Body of pancreas (tissue), 4 donors: ENCODE data around the gene BCL2. TPM values are rescaled to one million over a fixed set of nuclear protein-coding genes. Genes with fewer than 3 reads are reported as not detected.
A peak's percentile ranks its signal among the peaks of the same experiment; 100 is the strongest.

ENCODE experiments used
- ATAC-seq: fragments of 150-250 bp; one replicate; pipeline ENCODE4 v1.9.1; 2016
- DNase-seq, 4 donors: peaks; one replicate each; pipeline ENCODE4 v3.0.0-alpha.2; 2019
- H3K27ac ChIP-seq, 4 donors: fragments of 200-600 bp; sonication (generic); 1 replicate in 3 of 4; 2 replicates in 1 of 4; pipeline versions ENCODE4 v1.5.1 to v1.6.1; 2016 to 2019; ENCODE audit warnings: mild to moderate bottlenecking in 1 of 4, mixed read lengths in 1 of 4, moderate library complexity in 1 of 4
- H3K27me3 ChIP-seq, 2 donors: fragments of 200-600 bp; sonication (generic); one replicate each; pipeline ENCODE4 v1.6.0; 2016; ENCODE audit warnings: mild to moderate bottlenecking in 1 of 2
- H3K36me3 ChIP-seq, 2 donors: fragments of 200-600 bp; sonication (generic); replicated peaks in 1 of 2; 2 replicates each; pipeline ENCODE4 v1.5.1; 2016; ENCODE audit warnings: low read depth in 2 of 2; ENCODE audit not compliant: insufficient read depth in 1 of 2
- H3K4me1 ChIP-seq: fragments of 200-600 bp; sonication (generic); one replicate; pipeline ENCODE4 v1.6.0; 2016
- H3K4me3 ChIP-seq, 2 donors: fragments of 200-600 bp; sonication (generic); 1 replicate in 1 of 2; 2 replicates in 1 of 2; pipeline ENCODE4 v1.5.1; 2016 to 2019
- H3K9me3 ChIP-seq, 3 donors: fragments of 200-600 bp; sonication (generic); 1 replicate in 2 of 3; 2 replicates in 1 of 3; pipeline ENCODE4 v1.5.1; 2016
- CTCF ChIP-seq, 7 experiments: fragments of 450-650 bp in 4 of 7; fragments of 200-600 bp in 3 of 7; sonication (generic) in 3 of 7; IDR thresholded peaks; one replicate each; pipeline ENCODE4 v1.5.1; 2016 to 2019; ENCODE audit warnings: antibody characterized with exemption in 7 of 7
- POLR2A ChIP-seq, 3 donors: fragments of 450-650 bp; IDR thresholded peaks; one replicate each; pipeline ENCODE4 v1.6.1; 2016; ENCODE audit warnings: antibody characterized with exemption in 3 of 3, mild to moderate bottlenecking in 2 of 3
- WGBS, 2 donors: methylation state at CpG; one replicate each; pipeline ENCODE4 v1.1.5; 2017; 5-methylcytosine and 5-hydroxymethylcytosine counted together
- intact Hi-C: fragments of 100-400 bp; cut with DNase I; formaldehyde crosslinking; loops from one replicate; pipeline ENCODE4 v1.15.1; 2023
- total RNA-seq, 2 donors: library from RNA; depleted of rRNA; stranded (reverse); fragments of >200 nt; gene quantifications; one replicate each; pipeline ENCODE4 v1.1.0, GENCODE V29; 2016

Gene BCL2
- total RNA-seq, 2 donors from 2014 or later: 10.1 to 18.5 TPM

- intact Hi-C loops: no loop called here
- H3K4me3 ChIP-seq: no peak overlapping the region
- no peak for DNase-seq
- H3K27me3 ChIP-seq: no peaks in the 10 kb centered on the region
- H3K4me1 ChIP-seq: no peaks in the 10 kb centered on the region
- WGBS, 2 donors: 58 to 62% methylated on average over 5 of the region's 5 CpGs
- TF ChIP-seq CTCF (IDR thresholded peaks at IDR 0.05) (no peak), POLR2A (IDR thresholded peaks at IDR 0.05) (no peak)
- peaks cover 0 to 18% of the 10 kb centered on the region in 2 donors for H3K36me3 ChIP-seq
- no peak overlapping the region for H3K27ac ChIP-seq
- ATAC-seq: no peak
- no peaks in the 10 kb centered on the region for H3K9me3 ChIP-seq
Observed at GRCh38 chr18:63344263-63344662, 24.7 kb upstream of the BCL2 start.

- ATAC-seq (no peak), DNase-seq (peak in 1 of 4 donors; percentile 29)
- Histone ChIP-seq H3K27me3 (no peaks in the 10 kb centered on the region), H3K36me3 (peaks cover 0 to 20% of the 10 kb centered on the region in 2 donors), H3K27ac (no peak overlapping the region), H3K9me3 (no peaks in the 10 kb centered on the region), H3K4me3 (no peak overlapping the region), H3K4me1 (no peaks in the 10 kb centered on the region)
- 63 to 80% methylated on average over 5 of the region's 5 CpGs for WGBS, 2 donors
- peak in 3 of 7 experiments; percentile 7 to 26 (median 23) for TF ChIP-seq CTCF (IDR thresholded peaks at IDR 0.05)
- no peak for TF ChIP-seq POLR2A (IDR thresholded peaks at IDR 0.05)
- intact Hi-C loops: no loop called here
Observed at GRCh38 chr18:63342206-63342605, 22.6 kb upstream of the BCL2 start.

GRCh38 chr18:63339920-63340484 lies 20.4 kb upstream of the BCL2 start:
- no peaks in the 10 kb centered on the region for H3K4me1 ChIP-seq
- DNase-seq: peak in 2 of 4 donors; percentile 30 to 47
- no peak for ATAC-seq
- no peaks in the 10 kb centered on the region for H3K9me3 ChIP-seq
- H3K4me3 ChIP-seq: no peak overlapping the region
- no peak overlapping the region for H3K27ac ChIP-seq
- intact Hi-C loops: no loop called here
- 24 to 29% methylated on average over 4 of the region's 4 CpGs for WGBS, 2 donors
- H3K36me3 ChIP-seq: peaks cover 0 to 14% of the 10 kb centered on the region in 2 donors
- peak; percentile 11 to 41 (median 33) for TF ChIP-seq CTCF (IDR thresholded peaks at IDR 0.05)
- no peak for TF ChIP-seq POLR2A (IDR thresholded peaks at IDR 0.05)
- H3K27me3 ChIP-seq: no peaks in the 10 kb centered on the region

DNA sequence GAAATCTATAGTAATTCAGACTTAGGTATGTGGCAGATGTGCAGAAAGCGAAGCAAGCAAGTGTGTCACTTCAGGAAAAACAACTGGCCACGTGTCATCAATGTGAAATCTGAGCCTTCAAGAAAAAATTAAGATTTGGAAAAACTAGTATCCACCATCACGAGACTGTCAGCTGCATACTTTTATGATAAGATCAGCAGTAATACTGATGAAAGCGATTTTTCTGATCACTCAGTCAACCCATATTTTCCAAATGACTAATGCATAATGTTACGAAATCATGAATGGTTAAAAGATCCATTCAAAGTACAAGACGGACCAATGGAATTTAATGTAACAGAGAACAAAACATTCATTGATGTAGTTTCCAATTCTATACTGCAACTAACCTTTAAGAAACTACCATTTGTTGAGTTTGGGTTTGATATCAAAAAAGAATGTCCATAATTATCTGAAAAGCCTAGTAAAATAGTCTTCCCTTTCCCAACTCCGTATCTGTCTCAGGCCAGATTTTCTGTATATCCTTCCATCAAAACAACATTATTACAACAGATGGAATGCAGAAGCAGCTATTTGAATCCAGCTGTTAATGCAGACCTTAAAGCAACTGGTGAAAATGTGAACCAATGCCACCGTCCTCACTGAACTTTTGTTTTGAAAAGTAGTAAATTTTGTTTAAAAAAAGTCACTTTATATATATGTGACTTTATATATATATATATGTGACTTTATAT lies 17.0 kb upstream of the BCL2 start:
- no peaks in the 10 kb centered on the region for H3K4me1 ChIP-seq
- peak overlapping the region in 3 of 4 donors; percentile 50 to 64 (median 61) for H3K27ac ChIP-seq
- TF ChIP-seq CTCF (IDR thresholded peaks at IDR 0.05): no peak
- TF ChIP-seq POLR2A (IDR thresholded peaks at IDR 0.05): no peak
- no peaks in the 10 kb centered on the region for H3K27me3 ChIP-seq
- peaks cover 0 to 25% of the 10 kb centered on the region in 2 donors for H3K36me3 ChIP-seq
- intact Hi-C loops: no loop called here
- DNase-seq: no peak
- WGBS, 2 donors: 50 to 51% methylated on average over 8 of the region's 8 CpGs
- peak; percentile 71 for ATAC-seq
- no peak overlapping the region for H3K4me3 ChIP-seq
- H3K9me3 ChIP-seq: no peaks in the 10 kb centered on the region
